Kidney epithelial cell (primary cell): ENCODE results near the gene ZNF211. TPM values are rescaled to one million over a fixed set of nuclear protein-coding genes. Genes with fewer than 3 reads are reported as not detected.
A peak's percentile ranks its signal among the peaks of the same experiment; 100 is the strongest.

Source experiments
- DNase-seq: peaks from one replicate; pipeline ENCODE4 v3.0.0-alpha.2; 2010; ENCODE audit warnings: low read depth
- H3K27me3 ChIP-seq: 2 replicates; pipeline ENCODE4 v1.6.0; 2011; ENCODE audit warnings: low read length; ENCODE audit not compliant: control insufficient read depth, insufficient read depth
- H3K36me3 ChIP-seq: 2 replicates; pipeline ENCODE4 v1.5.1; 2011; ENCODE audit warnings: low read length; ENCODE audit not compliant: control insufficient read depth, insufficient read depth
- H3K4me3 ChIP-seq: 2 replicates; pipeline ENCODE4 v1.5.1; 2011; ENCODE audit warnings: low read depth, mild to moderate bottlenecking, control low read depth, low read length
- CTCF ChIP-seq: IDR thresholded peaks from 2 replicates; pipeline ENCODE4 v1.5.1; 2011; ENCODE audit warnings: mild to moderate bottlenecking, moderate library complexity, low read length, control low read depth, inconsistent platforms; ENCODE audit not compliant: insufficient read depth, poor library complexity, severe bottlenecking
- total RNA-seq: library from RNA; depleted of rRNA; stranded (reverse); fragments of >200 nt; gene quantifications from 2 replicates; pipeline ENCODE4 v1.2.3, GENCODE V29; 2015

ZNF211 gene
- total RNA-seq, 1 donor from 2014 or later, result 6.9 TPM

- no peaks in the 10 kb centered on the region for H3K27me3 ChIP-seq
- no peak overlapping the region for H3K4me3 ChIP-seq
- DNase-seq, result no peak
Observed at GRCh38 chr19:57675881-57676280, 42.9 kb downstream of the ZNF211 start.

DNA sequence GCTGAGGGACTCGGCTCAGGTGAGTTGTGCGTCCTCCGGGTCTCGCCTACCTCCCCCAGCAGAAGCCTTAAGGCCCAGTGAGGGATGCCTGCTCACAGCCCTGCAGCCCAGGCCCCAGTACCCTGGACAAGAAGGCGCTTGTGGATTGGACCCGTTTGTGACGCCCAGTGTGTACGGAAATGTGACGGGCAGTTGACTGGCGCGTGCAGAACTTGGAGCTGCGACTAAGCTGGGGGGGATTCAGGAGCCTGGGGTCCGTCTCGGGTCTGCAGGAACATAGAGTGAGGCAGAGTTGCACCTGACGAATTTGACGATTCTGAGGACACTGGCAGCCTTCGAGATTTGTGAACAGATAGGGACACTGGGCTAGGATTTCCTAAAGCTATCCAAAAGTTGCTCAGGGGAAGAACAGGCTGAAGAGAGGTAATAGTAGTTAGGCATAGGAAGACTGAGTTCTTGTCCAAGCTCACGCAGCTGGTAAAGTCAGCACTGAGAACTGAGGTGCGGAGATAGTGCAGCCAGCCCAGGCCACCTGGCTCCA, 49.3 kb downstream of the ZNF211 start:
- no peaks in the 10 kb centered on the region for H3K27me3 ChIP-seq
- no peak for TF ChIP-seq CTCF
- peaks cover 2% of the 10 kb centered on the region for H3K36me3 ChIP-seq
- H3K4me3 ChIP-seq, result peak overlapping the region; percentile 77
- no peak for DNase-seq

More at GRCh38 chr19:57675881-57676280, 42.9 kb downstream of the ZNF211 start:
- no peaks in the 10 kb centered on the region for H3K36me3 ChIP-seq
- TF ChIP-seq CTCF, result no peak

- H3K27me3 ChIP-seq, result no peaks in the 10 kb centered on the region
- TF ChIP-seq CTCF, result no peak
- peaks cover 2% of the 10 kb centered on the region for H3K36me3 ChIP-seq
- H3K4me3 ChIP-seq, result no peak overlapping the region
- no peak for DNase-seq
Observed at GRCh38 chr19:57686727-57687126, 53.8 kb downstream of the ZNF211 start.

DNA sequence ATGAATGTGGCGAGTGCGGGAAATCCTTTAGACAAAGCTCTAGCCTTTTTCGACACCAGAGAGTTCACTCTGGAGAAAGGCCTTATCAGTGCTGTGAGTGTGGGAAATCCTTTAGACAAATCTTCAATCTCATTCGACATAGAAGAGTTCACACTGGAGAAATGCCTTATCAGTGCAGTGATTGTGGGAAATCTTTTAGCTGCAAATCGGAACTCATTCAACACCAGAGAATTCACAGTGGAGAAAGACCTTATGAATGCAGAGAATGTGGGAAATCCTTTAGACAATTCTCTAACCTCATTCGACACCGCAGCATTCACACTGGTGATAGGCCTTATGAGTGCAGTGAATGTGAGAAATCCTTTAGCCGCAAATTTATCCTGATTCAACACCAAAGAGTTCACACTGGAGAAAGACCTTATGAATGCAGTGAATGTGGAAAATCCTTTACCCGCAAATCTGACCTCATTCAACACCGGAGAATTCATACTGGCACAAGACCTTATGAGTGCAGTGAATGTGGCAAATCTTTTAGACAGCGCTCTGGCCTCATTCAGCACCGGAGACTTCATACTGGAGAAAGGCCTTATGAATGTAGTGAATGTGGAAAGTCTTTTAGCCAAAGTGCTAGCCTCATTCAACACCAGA, 54.5 kb downstream of the ZNF211 start:
- Histone ChIP-seq H3K4me3 (no peak overlapping the region), H3K36me3 (peaks cover 2% of the 10 kb centered on the region), H3K27me3 (no peaks in the 10 kb centered on the region)
- TF ChIP-seq CTCF, result no peak
- no peak for DNase-seq

GRCh38 chr19:57688011-57688763, 55.2 kb downstream of the ZNF211 start:
- DNase-seq, result no peak
- no peak for TF ChIP-seq CTCF
- H3K27me3 ChIP-seq, result no peaks in the 10 kb centered on the region
- no peak overlapping the region for H3K4me3 ChIP-seq
- H3K36me3 ChIP-seq, result peaks cover 2% of the 10 kb centered on the region
